IMR-90 (cell line): ENCODE data around the gene FARS2. TPM values are rescaled to one million over a fixed set of nuclear protein-coding genes. Genes with fewer than 3 reads are reported as not detected.

Source experiments
- ATAC-seq: fragments of 200-7000 bp; cut with Tn5 transposase; 2 replicates; pipeline ENCODE4 v1.9.1; 2020; ENCODE audit warnings: low read depth, mild to moderate bottlenecking, moderate library complexity
- BruUV-seq: library from RNA; stranded (reverse); fragments of 400-500 nt; replicated peaks from 2 replicates; lab custom pipeline; 2021; lab: Mats Ljungman, UMichigan
- CTCF ChIA-PET: fragments of 300-600 bp; formaldehyde crosslinking; extraction: SDS; loops from one replicate; lab custom pipeline; 2021; ENCODE audit warnings: antibody characterized with exemption; lab: Yijun Ruan, JAX
- POLR2A ChIA-PET: fragments of 300-600 bp; sonication (Branson Sonifier 250); formaldehyde crosslinking; loops from one replicate; lab custom pipeline; 2022; ENCODE audit warnings: antibody characterized with exemption; ENCODE audit not compliant: unreplicated experiment; lab: Charles Lee
- DNase-seq: peaks from one replicate; pipeline ENCODE4 v3.0.0; 2013
- H2AFZ ChIP-seq: replicated peaks from 2 replicates; pipeline ENCODE3; 2013; ENCODE audit warnings: low read length, mild to moderate bottlenecking; ENCODE audit not compliant: poor library complexity
- H2AK5ac ChIP-seq: 2 replicates; pipeline ENCODE4 v1.6.1; 2013; ENCODE audit warnings: low read depth, low read length, inconsistent platforms
- H2AK9ac ChIP-seq: replicated peaks from 2 replicates; pipeline ENCODE3; 2013; ENCODE audit warnings: mild to moderate bottlenecking, low read depth, low read length, moderate library complexity; ENCODE audit not compliant: poor library complexity
- H2BK120ac ChIP-seq: 2 replicates; pipeline ENCODE4 v1.6.1; 2013; ENCODE audit warnings: low read depth, low read length, inconsistent platforms
- H2BK15ac ChIP-seq: 3 replicates; pipeline ENCODE4 v1.6.1; 2013; ENCODE audit warnings: low read depth, low read length, inconsistent platforms
- H2BK20ac ChIP-seq: 2 replicates; pipeline ENCODE4 v1.6.1; 2013; ENCODE audit warnings: low read depth, mild to moderate bottlenecking, inconsistent platforms, low read length, moderate library complexity
- H2BK5ac ChIP-seq: 2 replicates; pipeline ENCODE4 v1.6.1; 2013; ENCODE audit warnings: mild to moderate bottlenecking, low read depth, low read length, inconsistent platforms; ENCODE audit not compliant: poor library complexity, severe bottlenecking
- H3K14ac ChIP-seq: replicated peaks from 2 replicates; pipeline ENCODE4 v1.6.1; 2013; ENCODE audit warnings: low read depth, low read length, inconsistent platforms
- H3K18ac ChIP-seq: 2 replicates; pipeline ENCODE4 v1.6.1; 2013; ENCODE audit warnings: low read depth, low read length, control low read depth
- H3K23ac ChIP-seq: 2 replicates; pipeline ENCODE4 v1.6.1; 2013; ENCODE audit warnings: low read depth, low read length, inconsistent platforms
- H3K27ac ChIP-seq: 2 replicates; pipeline ENCODE4 v1.5.1; 2013; ENCODE audit warnings: mild to moderate bottlenecking, control low read depth, low read length; ENCODE audit not compliant: insufficient read depth
- H3K27me3 ChIP-seq: 2 replicates; pipeline ENCODE4 v1.6.1; 2013; ENCODE audit warnings: low read length; ENCODE audit not compliant: control insufficient read depth, insufficient read depth
- H3K36me3 ChIP-seq: 2 replicates; pipeline ENCODE4 v1.6.1; 2013; ENCODE audit warnings: low read length, mixed read lengths; ENCODE audit not compliant: control insufficient read depth, insufficient read depth
- H3K4ac ChIP-seq: 2 replicates; pipeline ENCODE4 v1.6.1; 2013; ENCODE audit warnings: low read depth, low read length, inconsistent platforms
- H3K4me1 ChIP-seq: 2 replicates; pipeline ENCODE4 v1.6.1; 2013; ENCODE audit warnings: low read length, mixed read lengths; ENCODE audit not compliant: control insufficient read depth, insufficient read depth
- H3K4me2 ChIP-seq: 2 replicates; pipeline ENCODE4 v1.6.1; 2013; ENCODE audit warnings: low read depth, mild to moderate bottlenecking, control low read depth, low read length, moderate library complexity
- H3K4me3 ChIP-seq: 2 replicates; pipeline ENCODE4 v1.5.1; 2013; ENCODE audit warnings: low read depth, mild to moderate bottlenecking, control low read depth, low read length, moderate library complexity; ENCODE audit not compliant: insufficient read depth
- H3K56ac ChIP-seq: 2 replicates; pipeline ENCODE4 v1.6.1; 2013; ENCODE audit warnings: low read length, inconsistent platforms; ENCODE audit not compliant: insufficient read depth; ENCODE audit errors: extremely low read depth
- H3K79me1 ChIP-seq, 2 experiments: 2 replicates each; pipeline ENCODE4 v1.6.1; 2013; ENCODE audit warnings: low read length in 2 of 2, inconsistent platforms in 1 of 2, low read depth in 1 of 2
- H3K9ac ChIP-seq: 2 replicates; pipeline ENCODE4 v1.6.1; 2013; ENCODE audit warnings: low read depth, low read length, control low read depth
- H3K9me1 ChIP-seq: 2 replicates; pipeline ENCODE4 v1.6.1; 2013; ENCODE audit warnings: low read length, inconsistent platforms; ENCODE audit not compliant: insufficient read depth
- H3K9me3 ChIP-seq: 2 replicates; pipeline ENCODE4 v1.6.1; 2013; ENCODE audit warnings: low read length; ENCODE audit not compliant: control insufficient read depth, insufficient read depth
- H4K20me1 ChIP-seq: 2 replicates; pipeline ENCODE4 v1.6.1; 2013; ENCODE audit warnings: low read length, inconsistent platforms; ENCODE audit not compliant: insufficient read depth
- H4K5ac ChIP-seq: 2 replicates; pipeline ENCODE4 v1.6.1; 2013; ENCODE audit warnings: mild to moderate bottlenecking, low read depth, low read length, control low read depth
- H4K8ac ChIP-seq, 2 experiments: 2 replicates each; pipeline ENCODE4 v1.6.1; 2013; ENCODE audit warnings: low read depth in 2 of 2, low read length in 2 of 2, control low read depth in 1 of 2, inconsistent platforms in 1 of 2
- H4K91ac ChIP-seq: 2 replicates; pipeline ENCODE4 v1.6.1; 2013; ENCODE audit warnings: low read depth, low read length, inconsistent platforms; ENCODE audit not compliant: insufficient read depth
- BHLHE40 ChIP-seq: fragments of 150-350 bp; IDR thresholded peaks from 2 replicates; pipeline ENCODE4 v1.6.1; 2016; ENCODE audit warnings: mild to moderate bottlenecking, low read depth, low read length
- CHD1 ChIP-seq: IDR thresholded peaks from 2 replicates; pipeline ENCODE4 v1.6.1; 2012; ENCODE audit warnings: low read depth, low read length, improper control_type of control experiment
- CTCF ChIP-seq: conservative IDR thresholded peaks from 2 replicates; pipeline ENCODE4 v1.5.1; 2012; ENCODE audit warnings: mild to moderate bottlenecking, low read depth, low read length, improper control_type of control experiment
- ELK1 ChIP-seq: fragments of 150-350 bp; IDR thresholded peaks from 2 replicates; pipeline ENCODE4 v1.6.1; 2016; ENCODE audit warnings: low read depth, mild to moderate bottlenecking, low read length, moderate library complexity, borderline replicate concordance
- FOS ChIP-seq: fragments of 150-350 bp; IDR thresholded peaks from 2 replicates; pipeline ENCODE4 v1.6.1; 2016; ENCODE audit warnings: low read depth, low read length
- MAFK ChIP-seq: IDR thresholded peaks from 2 replicates; pipeline ENCODE4 v1.6.1; 2012; ENCODE audit warnings: low read depth, low read length, improper control_type of control experiment
- MAZ ChIP-seq: IDR thresholded peaks from 2 replicates; pipeline ENCODE4 v1.6.1; 2012; ENCODE audit warnings: low read depth, mild to moderate bottlenecking, low read length, improper control_type of control experiment, moderate library complexity, borderline replicate concordance
- MXI1 ChIP-seq: IDR thresholded peaks from 2 replicates; pipeline ENCODE4 v1.6.1; 2012; ENCODE audit warnings: low read depth, mild to moderate bottlenecking, low read length, moderate library complexity, borderline replicate concordance
- NFE2L2 ChIP-seq: fragments of 150-350 bp; IDR thresholded peaks from 2 replicates; pipeline ENCODE4 v1.6.1; 2016; ENCODE audit warnings: low read depth, mild to moderate bottlenecking, low read length
- POLR2A ChIP-seq: IDR thresholded peaks from 2 replicates; pipeline ENCODE4 v1.6.1; 2012; ENCODE audit warnings: mild to moderate bottlenecking, low read depth, low read length
- RAD21 ChIP-seq: IDR thresholded peaks from 2 replicates; pipeline ENCODE4 v1.6.1; 2012; ENCODE audit warnings: low read length, improper control_type of control experiment
- RCOR1 ChIP-seq: IDR thresholded peaks from 2 replicates; pipeline ENCODE4 v1.6.1; 2012; ENCODE audit warnings: mild to moderate bottlenecking, low read length, improper control_type of control experiment; ENCODE audit not compliant: insufficient replicate concordance
- RFX5 ChIP-seq: IDR thresholded peaks from 2 replicates; pipeline ENCODE4 v1.8.0; 2012; ENCODE audit warnings: low read depth, mild to moderate bottlenecking, low read length, moderate library complexity
- SMC3 ChIP-seq: fragments of 150-350 bp; IDR thresholded peaks from 2 replicates; pipeline ENCODE4 v1.6.1; 2016; ENCODE audit warnings: low read depth, mild to moderate bottlenecking, antibody characterized with exemption, low read length, moderate library complexity
- USF2 ChIP-seq: fragments of 150-350 bp; IDR thresholded peaks from 2 replicates; pipeline ENCODE4 v1.6.1; 2017; ENCODE audit warnings: mild to moderate bottlenecking, antibody characterized with exemption, low read length, low read depth
- WGBS, 2 experiments: methylation state at CpG; one replicate each; pipeline versions ENCODE4 v1.1.5 to v1.1.7; 2013; ENCODE audit warnings: missing lambda C conversion rate in 2 of 2; ENCODE audit not compliant: insufficient read length in 1 of 2; ENCODE audit errors: extremely low coverage in 2 of 2; 5-methylcytosine and 5-hydroxymethylcytosine counted together
- dilution Hi-C: fragments of 300-500 bp; cut with HindIII; formaldehyde crosslinking; loops from one replicate; pipeline ENCODE4 v1.14.3; 2018; ENCODE audit warnings: low sequenced_read_pairs; ENCODE audit not compliant: unreplicated experiment
- in situ Hi-C: fragments of 300-500 bp; cut with MboI; formaldehyde crosslinking; loops from 3 replicates; pipeline ENCODE4 v1.14.3; 2019; ENCODE audit warnings: low sequenced_read_pairs, inconsistent platforms, mixed read lengths
- intact Hi-C: fragments of 100-400 bp; cut with micrococcal nuclease; formaldehyde crosslinking; loops from 2 replicates; pipeline ENCODE4 v1.10.0; 2022
- polyA plus RNA-seq, 3 experiments: library from polyadenylated mRNA; depleted of rRNA; stranded (reverse); fragments of >200 nt; gene quantifications; 2 replicates each; pipeline ENCODE4 v1.2.3, GENCODE V29; 2012; ENCODE audit warnings: low replicate concordance in 1 of 3
- total RNA-seq: library from RNA; depleted of rRNA; stranded (reverse); fragments of >200 nt; gene quantifications from 2 replicates; pipeline ENCODE4 v1.2.3, GENCODE V29; 2012

FARS2 gene
- total and polyA plus RNA-seq, 2 of the 4 experiments (the other 2 are of a cell fraction) = 12.1 to 28.9 TPM

DNA sequence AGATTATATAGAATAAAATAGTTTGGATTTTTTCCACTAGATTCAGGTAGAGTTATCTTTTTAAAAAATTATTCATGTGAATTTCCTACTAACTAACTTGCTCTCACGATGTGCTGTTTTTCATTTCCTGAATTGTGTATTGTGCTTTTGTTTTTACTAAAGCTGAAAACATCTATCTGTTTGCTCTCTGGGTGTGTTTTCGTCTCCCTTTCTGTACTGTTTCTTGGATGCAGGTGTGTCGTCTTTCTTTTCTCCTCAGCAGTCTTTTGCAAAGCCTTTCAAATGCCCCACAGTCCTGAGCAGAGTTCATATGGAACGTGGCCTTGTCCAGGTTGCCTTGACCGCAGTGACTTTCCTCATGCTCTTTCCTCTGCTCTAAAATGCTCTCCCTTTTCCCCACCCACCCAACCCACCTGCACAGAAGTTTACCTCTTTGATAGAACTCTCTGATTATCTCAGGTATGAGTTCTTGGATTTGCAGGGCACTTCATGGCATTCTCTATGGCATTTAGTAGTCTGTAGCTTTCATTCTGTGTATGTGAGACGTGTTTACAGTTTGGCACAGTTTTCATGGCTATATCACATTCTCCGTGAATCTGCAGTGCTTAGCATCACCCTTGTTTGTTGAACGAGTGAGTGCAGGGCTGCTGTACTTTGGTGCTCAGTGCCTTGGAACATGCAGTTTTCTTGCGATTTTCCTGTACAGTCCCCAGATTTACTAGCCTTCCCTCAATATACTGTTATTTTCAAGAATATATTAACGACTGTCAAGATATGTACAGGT is 77.1 kb downstream of the FARS2 start:
- Histone ChIP-seq H3K4me3 (no peak overlapping the region), H3K56ac (no peak overlapping the region)
- CTCF ChIA-PET = no interaction called here
- no peak for TF ChIP-seq MXI1
- no peak for TF ChIP-seq USF2
- no peak for TF ChIP-seq SMC3
- TF ChIP-seq FOS = no peak
- no peak for TF ChIP-seq BHLHE40
- TF ChIP-seq RFX5 = no peak
- TF ChIP-seq NFE2L2 = no peak
- TF ChIP-seq CTCF = no peak
- no peak for TF ChIP-seq CHD1
- TF ChIP-seq POLR2A = no peak
- no peak for TF ChIP-seq ELK1
- no peak for TF ChIP-seq MAZ
- no peak for TF ChIP-seq RAD21
- TF ChIP-seq MAFK = no peak
- TF ChIP-seq RCOR1 = no peak

More for the DNA sequence above, 77.1 kb downstream of the FARS2 start:
- Histone ChIP-seq H3K27ac (no peak overlapping the region), H2AK5ac (no peak overlapping the region), H2BK15ac (no peak overlapping the region), H2BK5ac (no peak overlapping the region), H2BK20ac (no peak overlapping the region), H3K9me1 (no peaks in the 10 kb centered on the region), H4K8ac (no peak overlapping the region), H3K9ac (no peak overlapping the region), H4K91ac (no peak overlapping the region), H2BK120ac (no peak overlapping the region), H4K20me1 (no peaks in the 10 kb centered on the region; the same call in 1 of the 2 replicates), H3K4me2 (no peak overlapping the region), H3K27me3 (no peaks in the 10 kb centered on the region), H3K9me3 (no peaks in the 10 kb centered on the region), H3K18ac (no peak overlapping the region), H3K14ac (no peak overlapping the region), H2AK9ac (no peak overlapping the region), H3K79me1 (peaks cover 0 to 11% of the 10 kb centered on the region in 2 experiments; a peak in 3 of 4 replicates), H3K36me3 (no peaks in the 10 kb centered on the region), H3K4ac (no peak overlapping the region), H4K5ac (no peak overlapping the region), H2AFZ (no peak overlapping the region), H3K23ac (no peak overlapping the region), H3K4me1 (no peaks in the 10 kb centered on the region; the same call in 1 of the 2 replicates)
- dilution Hi-C loops = no loop called here
- ATAC-seq (no peak), DNase-seq (no peak)
- POLR2A ChIA-PET = no interaction called here
- in situ Hi-C loops = no loop called here
- intact Hi-C loops = no loop called here
- 100% methylated on average over 1 of the region's 10 CpGs; no CpG with 5 or more reads in 1 of the 2 experiments for WGBS, 2 experiments
- BruUV-seq = no TSS peak
